ENCODE measurements around the gene MCAT. TPM values are rescaled to one million over a fixed set of nuclear protein-coding genes. Genes with fewer than 3 reads are reported as not detected.

MCAT gene
- total RNA-seq, 1 donor from 2014 or later, result 11.8 TPM

- TF ChIP-seq CTCF (IDR thresholded peaks at IDR 0.05; ENCODE audit: insufficient read depth, low read length, severe bottlenecking), result no peak
- Histone ChIP-seq H3K36me3 (ENCODE audit: control insufficient read depth, insufficient read depth, low read length) (peaks cover 50% of the 10 kb centered on the region), H3K4me3 (ENCODE audit: low read depth, low read length) (no peak overlapping the region), H3K27me3 (ENCODE audit: control insufficient read depth, insufficient read depth, low read length) (no peaks in the 10 kb centered on the region)
- FAIRE-seq, result no peak
- DNase-seq (ENCODE audit: low read depth), result no peak
Measured at GRCh38 chr22:43171019-43171491, 27.9 kb upstream of the MCAT start.

- no peak for DNase-seq (ENCODE audit: low read depth)
- Histone ChIP-seq H3K36me3 (ENCODE audit: control insufficient read depth, insufficient read depth, low read length) (peaks cover 48% of the 10 kb centered on the region), H3K27me3 (ENCODE audit: control insufficient read depth, insufficient read depth, low read length) (no peaks in the 10 kb centered on the region), H3K4me3 (ENCODE audit: low read depth, low read length) (no peak overlapping the region)
- FAIRE-seq, result peak; percentile 40
- TF ChIP-seq CTCF (IDR thresholded peaks at IDR 0.05; ENCODE audit: insufficient read depth, low read length, severe bottlenecking), result no peak
Measured at GRCh38 chr22:43170131-43170480, 26.9 kb upstream of the MCAT start.

GRCh38 chr22:43169310-43170130, 26.3 kb upstream of the MCAT start:
- H3K36me3 ChIP-seq (ENCODE audit: control insufficient read depth, insufficient read depth, low read length), result peaks cover 43% of the 10 kb centered on the region
- TF ChIP-seq CTCF (IDR thresholded peaks at IDR 0.05; ENCODE audit: insufficient read depth, low read length, severe bottlenecking), result no peak
- DNase-seq (ENCODE audit: low read depth), result no peak
- H3K27me3 ChIP-seq (ENCODE audit: control insufficient read depth, insufficient read depth, low read length), result no peaks in the 10 kb centered on the region
- no peak overlapping the region for H3K4me3 ChIP-seq (ENCODE audit: low read depth, low read length)
- no peak for FAIRE-seq

GRCh38 chr22:43168471-43169309, 25.5 kb upstream of the MCAT start:
- no peaks in the 10 kb centered on the region for H3K27me3 ChIP-seq (ENCODE audit: control insufficient read depth, insufficient read depth, low read length)
- TF ChIP-seq CTCF (IDR thresholded peaks at IDR 0.05; ENCODE audit: insufficient read depth, low read length, severe bottlenecking), result no peak
- H3K36me3 ChIP-seq (ENCODE audit: control insufficient read depth, insufficient read depth, low read length), result peaks cover 36% of the 10 kb centered on the region
- FAIRE-seq, result no peak
- DNase-seq (ENCODE audit: low read depth), result no peak
- H3K4me3 ChIP-seq (ENCODE audit: low read depth, low read length), result no peak overlapping the region

GRCh38 chr22:43167001-43167589, 23.9 kb upstream of the MCAT start:
- H3K36me3 ChIP-seq (ENCODE audit: control insufficient read depth, insufficient read depth, low read length), result peaks cover 34% of the 10 kb centered on the region
- DNase-seq (ENCODE audit: low read depth) (no peak), FAIRE-seq (no peak)
- H3K27me3 ChIP-seq (ENCODE audit: control insufficient read depth, insufficient read depth, low read length), result no peaks in the 10 kb centered on the region
- no peak for TF ChIP-seq CTCF (IDR thresholded peaks at IDR 0.05; ENCODE audit: insufficient read depth, low read length, severe bottlenecking)
- H3K4me3 ChIP-seq (ENCODE audit: low read depth, low read length), result no peak overlapping the region
